Central memory CD8-positive, alpha-beta T cell (primary cell): ENCODE data around the gene CCDC169.
"Not testable (repeated sequence)": the region's sequence is repeated elsewhere in the genome, so short reads cannot be mapped to it uniquely, and the experiment has no call there.

ENCODE experiments used
- ATAC-seq: fragments of 150-1000 bp; cut with Tn5 transposase; replicated peaks from 2 replicates; pipeline ENCODE4 v1.10.0; 2022; ENCODE audit warnings: mild to moderate bottlenecking, moderate FRiP score, moderate number of reproducible peaks; ENCODE audit not compliant: poor library complexity, severe bottlenecking; ENCODE audit errors: extremely low read depth
- DNase-seq, 2 donors: peaks; one replicate each; pipeline ENCODE4 v3.0.0; 2021; ENCODE audit warnings: low spot score in 2 of 2
- H3K27ac Mint-ChIP-seq: one replicate; pipeline ENCODE4 v1.8.0; 2022; ENCODE audit warnings: low read depth, mild to moderate bottlenecking, moderate library complexity, mixed read lengths
- H3K27me3 Mint-ChIP-seq: one replicate; pipeline ENCODE4 v1.8.0; 2022; ENCODE audit warnings: mixed read lengths
- H3K36me3 Mint-ChIP-seq: one replicate; pipeline ENCODE4 v1.8.0; 2022; ENCODE audit warnings: mild to moderate bottlenecking, moderate library complexity, mixed read lengths; ENCODE audit not compliant: insufficient read depth
- H3K4me1 Mint-ChIP-seq: one replicate; pipeline ENCODE4 v1.8.0; 2022; ENCODE audit warnings: mixed read lengths
- H3K4me3 Mint-ChIP-seq: one replicate; pipeline ENCODE4 v1.8.0; 2022; ENCODE audit warnings: mild to moderate bottlenecking, moderate library complexity, mixed read lengths
- H3K9me3 Mint-ChIP-seq: one replicate; pipeline ENCODE4 v1.8.0; 2022; ENCODE audit warnings: mixed read lengths

Gene CCDC169

GRCh38 chr13:36332255-36332654, 34.6 kb upstream of the CCDC169 start:
- not testable (repeated sequence) for H3K36me3 Mint-ChIP-seq, DNase-seq, H3K4me3 Mint-ChIP-seq, H3K27me3 Mint-ChIP-seq, H3K27ac Mint-ChIP-seq, ATAC-seq, H3K4me1 Mint-ChIP-seq, H3K9me3 Mint-ChIP-seq

- Mint-ChIP-seq H3K36me3 (peaks cover 6% of the 10 kb centered on the region), H3K4me1 (no peaks in the 10 kb centered on the region), H3K27ac (no peak overlapping the region), H3K27me3 (no peaks in the 10 kb centered on the region), H3K9me3 (no peaks in the 10 kb centered on the region), H3K4me3 (no peak overlapping the region)
- ATAC-seq (no peak), DNase-seq (no peak)
Observed at GRCh38 chr13:36331280-36331679, 33.7 kb upstream of the CCDC169 start.

- Mint-ChIP-seq H3K36me3 (peaks cover 8% of the 10 kb centered on the region), H3K27me3 (no peaks in the 10 kb centered on the region), H3K4me1 (no peaks in the 10 kb centered on the region), H3K27ac (no peak overlapping the region), H3K9me3 (no peaks in the 10 kb centered on the region), H3K4me3 (no peak overlapping the region)
- no peak for DNase-seq
- no peak for ATAC-seq
Observed at GRCh38 chr13:36329361-36329760, 31.7 kb upstream of the CCDC169 start.

- no peaks in the 10 kb centered on the region for H3K4me1 Mint-ChIP-seq
- H3K4me3 Mint-ChIP-seq: no peak overlapping the region
- H3K27ac Mint-ChIP-seq: no peak overlapping the region
- no peaks in the 10 kb centered on the region for H3K27me3 Mint-ChIP-seq
- H3K36me3 Mint-ChIP-seq: peaks cover 8% of the 10 kb centered on the region
- H3K9me3 Mint-ChIP-seq: no peaks in the 10 kb centered on the region
- no peak for DNase-seq
- ATAC-seq: no peak
Observed at GRCh38 chr13:36328821-36329220, 31.2 kb upstream of the CCDC169 start.

GRCh38 chr13:36325912-36326311, 28.3 kb upstream of the CCDC169 start:
- no peaks in the 10 kb centered on the region for H3K27me3 Mint-ChIP-seq
- no peaks in the 10 kb centered on the region for H3K4me1 Mint-ChIP-seq
- H3K9me3 Mint-ChIP-seq: no peaks in the 10 kb centered on the region
- ATAC-seq (no peak), DNase-seq (no peak)
- no peak overlapping the region for H3K4me3 Mint-ChIP-seq
- H3K27ac Mint-ChIP-seq: no peak overlapping the region
- H3K36me3 Mint-ChIP-seq: peaks cover 8% of the 10 kb centered on the region

- not testable (repeated sequence) for H3K9me3 Mint-ChIP-seq, H3K4me3 Mint-ChIP-seq, H3K36me3 Mint-ChIP-seq, H3K4me1 Mint-ChIP-seq, H3K27ac Mint-ChIP-seq, DNase-seq, ATAC-seq, H3K27me3 Mint-ChIP-seq
Observed at GRCh38 chr13:36324881-36325280, 27.3 kb upstream of the CCDC169 start.

- Mint-ChIP-seq H3K9me3 (peaks cover 14% of the 10 kb centered on the region), H3K27ac (no peak overlapping the region), H3K36me3 (peaks cover 6% of the 10 kb centered on the region), H3K27me3 (no peaks in the 10 kb centered on the region), H3K4me1 (no peaks in the 10 kb centered on the region), H3K4me3 (no peak overlapping the region)
- no peak for DNase-seq
- no peak for ATAC-seq
Observed at GRCh38 chr13:36323951-36324566, 26.4 kb upstream of the CCDC169 start.

- Mint-ChIP-seq H3K27me3 (no peaks in the 10 kb centered on the region), H3K36me3 (peaks cover 2% of the 10 kb centered on the region), H3K4me1 (no peaks in the 10 kb centered on the region), H3K9me3 (peaks cover 14% of the 10 kb centered on the region), H3K27ac (no peak overlapping the region), H3K4me3 (no peak overlapping the region)
- DNase-seq (no peak), ATAC-seq (no peak)
Observed at GRCh38 chr13:36323408-36323807, 25.8 kb upstream of the CCDC169 start.

- ATAC-seq, H3K4me3 Mint-ChIP-seq, H3K4me1 Mint-ChIP-seq, H3K27me3 Mint-ChIP-seq, H3K36me3 Mint-ChIP-seq, H3K27ac Mint-ChIP-seq, DNase-seq: not testable (repeated sequence)
- peaks cover 19% of the 10 kb centered on the region for H3K9me3 Mint-ChIP-seq
Observed at GRCh38 chr13:36319793-36320192, 22.2 kb upstream of the CCDC169 start.

GRCh38 chr13:36313047-36313969, 15.7 kb upstream of the CCDC169 start:
- ATAC-seq (no peak), DNase-seq (no peak)
- H3K9me3 Mint-ChIP-seq: peaks cover 5% of the 10 kb centered on the region
- H3K4me3 Mint-ChIP-seq: no peak overlapping the region
- peaks cover 8% of the 10 kb centered on the region for H3K36me3 Mint-ChIP-seq
- H3K4me1 Mint-ChIP-seq: no peaks in the 10 kb centered on the region
- H3K27me3 Mint-ChIP-seq: no peaks in the 10 kb centered on the region
- no peak overlapping the region for H3K27ac Mint-ChIP-seq

- ATAC-seq (no peak), DNase-seq (no peak)
- H3K4me3 Mint-ChIP-seq: no peak overlapping the region
- peaks cover 7% of the 10 kb centered on the region for H3K36me3 Mint-ChIP-seq
- no peak overlapping the region for H3K27ac Mint-ChIP-seq
- H3K27me3 Mint-ChIP-seq: no peaks in the 10 kb centered on the region
- H3K9me3 Mint-ChIP-seq: no peaks in the 10 kb centered on the region
- H3K4me1 Mint-ChIP-seq: no peaks in the 10 kb centered on the region
Observed at GRCh38 chr13:36310417-36311108, 12.9 kb upstream of the CCDC169 start.

GRCh38 chr13:36302289-36302688, 4.7 kb upstream of the CCDC169 start:
- Mint-ChIP-seq H3K27ac (no peak overlapping the region), H3K36me3 (no peaks in the 10 kb centered on the region), H3K9me3 (peaks cover 12% of the 10 kb centered on the region), H3K27me3 (peaks cover 25% of the 10 kb centered on the region), H3K4me3 (no peak overlapping the region), H3K4me1 (no peaks in the 10 kb centered on the region)
- DNase-seq (no peak), ATAC-seq (no peak)
